Measurements from ENCODE around the gene LCP1.
"Not testable (repeated sequence)": the region's sequence is repeated elsewhere in the genome, so short reads cannot be mapped to it uniquely, and the experiment has no call there.

Gene LCP1

GRCh38 chr13:46181840-46182490 lies at the start of gene LCP1:
Gene LCP1 (minus strand): TSS chr13:46182177. CDS start chr13:46159662, 22,515 bp downstream.
- in situ Hi-C loops (cut with MboI; ENCODE audit: low sequenced_read_pairs): no loop called here

GRCh38 chr13:46229251-46229650 lies 47.3 kb upstream of the LCP1 start:
- in situ Hi-C loops (cut with MboI; ENCODE audit: low sequenced_read_pairs): no loop called here

- in situ Hi-C loops (cut with MboI; ENCODE audit: low sequenced_read_pairs): not testable (repeated sequence)
Measured at GRCh38 chr13:46220234-46220633, 38.3 kb upstream of the LCP1 start.

- in situ Hi-C loops (cut with MboI; ENCODE audit: low sequenced_read_pairs): not testable (repeated sequence)
Measured at GRCh38 chr13:46214741-46215140, 32.8 kb upstream of the LCP1 start.

- in situ Hi-C loops (cut with MboI; ENCODE audit: low sequenced_read_pairs): no loop called here
Measured at GRCh38 chr13:46213242-46213641, 31.3 kb upstream of the LCP1 start.

GRCh38 chr13:46211483-46212351 lies 29.7 kb upstream of the LCP1 start, which contains the start of gene LRRC63:
Gene LRRC63 (plus strand): TSS chr13:46211928. CDS start chr13:46213035, 1,107 bp downstream.
- in situ Hi-C loops (cut with MboI; ENCODE audit: low sequenced_read_pairs): no loop called here

GRCh38 chr13:46211116-46211482 lies 29.1 kb upstream of the LCP1 start:
- in situ Hi-C loops (cut with MboI; ENCODE audit: low sequenced_read_pairs): no loop called here

- in situ Hi-C loops (cut with MboI; ENCODE audit: low sequenced_read_pairs): no loop called here
Measured at GRCh38 chr13:46210362-46211083, 28.5 kb upstream of the LCP1 start.

- in situ Hi-C loops (cut with MboI; ENCODE audit: low sequenced_read_pairs): no loop called here
Measured at GRCh38 chr13:46207828-46208227, 25.9 kb upstream of the LCP1 start.

GRCh38 chr13:46206143-46206542 lies 24.2 kb upstream of the LCP1 start:
- in situ Hi-C loops (cut with MboI; ENCODE audit: low sequenced_read_pairs): no loop called here

- in situ Hi-C loops (cut with MboI; ENCODE audit: low sequenced_read_pairs): no loop called here
Measured at GRCh38 chr13:46202966-46203365, 21.0 kb upstream of the LCP1 start.

- in situ Hi-C loops (cut with MboI; ENCODE audit: low sequenced_read_pairs): no loop called here
Measured at GRCh38 chr13:46202188-46202795, 20.3 kb upstream of the LCP1 start.

GRCh38 chr13:46198696-46199193 lies 16.8 kb upstream of the LCP1 start:
- in situ Hi-C loops (cut with MboI; ENCODE audit: low sequenced_read_pairs): no loop called here

- in situ Hi-C loops (cut with MboI; ENCODE audit: low sequenced_read_pairs): no loop called here
Measured at GRCh38 chr13:46197299-46198048, 15.5 kb upstream of the LCP1 start.

GRCh38 chr13:46195016-46195415 lies 13.0 kb upstream of the LCP1 start:
- in situ Hi-C loops (cut with MboI; ENCODE audit: low sequenced_read_pairs): no loop called here

- in situ Hi-C loops (cut with MboI; ENCODE audit: low sequenced_read_pairs): no loop called here
Measured at GRCh38 chr13:46192412-46192811, 10.4 kb upstream of the LCP1 start.

- in situ Hi-C loops (cut with MboI; ENCODE audit: low sequenced_read_pairs): no loop called here
Measured at GRCh38 chr13:46185634-46186033, 3.7 kb upstream of the LCP1 start.

- in situ Hi-C loops (cut with MboI; ENCODE audit: low sequenced_read_pairs): no loop called here
Measured at GRCh38 chr13:46184277-46184699, 2.3 kb upstream of the LCP1 start.

- in situ Hi-C loops (cut with MboI; ENCODE audit: low sequenced_read_pairs): no loop called here
Measured at GRCh38 chr13:46183018-46183946, 1.3 kb upstream of the LCP1 start.
